Progenitor cell of endocrine pancreas (in vitro differentiated cells): ENCODE results near the gene MOB3A. TPM values are rescaled to one million over a fixed set of nuclear protein-coding genes. Genes with fewer than 3 reads are reported as not detected.

Experiments
- DNase-seq: peaks from one replicate; pipeline ENCODE4 v3.0.0; 2021; ENCODE audit warnings: low spot score; ENCODE audit not compliant: unreplicated experiment
- H3K27ac Mint-ChIP-seq: 2 replicates; pipeline ENCODE4 v1.8.0; 2021; ENCODE audit warnings: mild to moderate bottlenecking, moderate library complexity, mixed read lengths
- H3K27me3 Mint-ChIP-seq: 2 replicates; pipeline ENCODE4 v1.8.0; 2021; ENCODE audit warnings: mixed read lengths
- H3K36me3 Mint-ChIP-seq: 2 replicates; pipeline ENCODE4 v1.8.0; 2022; ENCODE audit warnings: mixed read lengths; ENCODE audit not compliant: insufficient read depth
- H3K4me1 Mint-ChIP-seq: 2 replicates; pipeline ENCODE4 v1.8.0; 2021; ENCODE audit warnings: low read depth, mixed read lengths
- H3K4me3 Mint-ChIP-seq: 2 replicates; pipeline ENCODE4 v1.8.0; 2021; ENCODE audit warnings: low read depth, mild to moderate bottlenecking, moderate library complexity, mixed read lengths
- H3K9me3 Mint-ChIP-seq: 2 replicates; pipeline ENCODE4 v1.8.0; 2021; ENCODE audit warnings: low read depth, mixed read lengths
- CTCF ChIP-seq: fragments of 200-600 bp; sonication (generic); IDR thresholded peaks from one replicate; pipeline ENCODE4 v1.5.0; 2021; ENCODE audit warnings: antibody characterized with exemption, mild to moderate bottlenecking; ENCODE audit not compliant: unreplicated experiment
- total RNA-seq: library from RNA; stranded (reverse); gene quantifications from 2 replicates; pipeline ENCODE4 v1.2.1, GENCODE V29; 2021

The MOB3A gene
- total RNA-seq, 1 donor from 2014 or later, result 38.5 TPM

GRCh38 chr19:2101417-2102335 is 5.5 kb upstream of the MOB3A start:
- no peak for DNase-seq
- TF ChIP-seq CTCF, result no peak
- Mint-ChIP-seq H3K4me1 (peaks cover 2% of the 10 kb centered on the region), H3K27ac (no peak overlapping the region), H3K4me3 (no peak overlapping the region), H3K36me3 (peaks cover 29% of the 10 kb centered on the region), H3K27me3 (no peaks in the 10 kb centered on the region), H3K9me3 (peaks cover 1% of the 10 kb centered on the region)

- Mint-ChIP-seq H3K4me1 (peaks cover 4% of the 10 kb centered on the region), H3K4me3 (no peak overlapping the region), H3K27me3 (no peaks in the 10 kb centered on the region), H3K27ac (no peak overlapping the region), H3K9me3 (no peaks in the 10 kb centered on the region), H3K36me3 (peaks cover 19% of the 10 kb centered on the region)
- no peak for DNase-seq
- no peak for TF ChIP-seq CTCF
These were observed 4.6 kb upstream of the MOB3A start for GRCh38 chr19:2100719-2101061.

- TF ChIP-seq CTCF, result no peak
- Mint-ChIP-seq H3K36me3 (peaks cover 13% of the 10 kb centered on the region), H3K4me1 (peaks cover 6% of the 10 kb centered on the region), H3K27ac (no peak overlapping the region), H3K9me3 (no peaks in the 10 kb centered on the region), H3K4me3 (no peak overlapping the region), H3K27me3 (no peaks in the 10 kb centered on the region)
- DNase-seq, result no peak
These were observed 4.0 kb upstream of the MOB3A start for GRCh38 chr19:2099937-2100718.

- Mint-ChIP-seq H3K27ac (no peak overlapping the region), H3K4me3 (no peak overlapping the region), H3K27me3 (no peaks in the 10 kb centered on the region), H3K36me3 (peaks cover 9% of the 10 kb centered on the region), H3K9me3 (no peaks in the 10 kb centered on the region), H3K4me1 (peaks cover 10% of the 10 kb centered on the region)
- DNase-seq, result no peak
- TF ChIP-seq CTCF, result no peak
These were observed 3.0 kb upstream of the MOB3A start for GRCh38 chr19:2099054-2099501.

GRCh38 chr19:2097886-2098327 is 1.8 kb upstream of the MOB3A start:
- Mint-ChIP-seq H3K9me3 (no peaks in the 10 kb centered on the region), H3K4me3 (no peak overlapping the region), H3K27ac (no peak overlapping the region), H3K27me3 (no peaks in the 10 kb centered on the region), H3K4me1 (peaks cover 10% of the 10 kb centered on the region), H3K36me3 (peaks cover 4% of the 10 kb centered on the region)
- DNase-seq, result no peak
- no peak for TF ChIP-seq CTCF
